Activated CD8-positive, alpha-beta T cell treated with anti-CD3 and anti-CD28 coated beads, Interleukin-2, amount 10 ng/mL, durations not matched to agents 7 days and 5 days (primary cell): ENCODE results near the gene ZNF275. TPM values are rescaled to one million over a fixed set of nuclear protein-coding genes. Genes with fewer than 3 reads are reported as not detected.
"Not testable (repeated sequence)": the region's sequence is repeated elsewhere in the genome, so short reads cannot be mapped to it uniquely, and the experiment has no call there.

Experiments
- ATAC-seq: fragments of 150-1000 bp; cut with Tn5 transposase; one replicate; pipeline ENCODE4 v1.10.0; 2021; ENCODE audit warnings: moderate library complexity
- CTCF ChIA-PET: fragments of 350-600 bp; sonication (Branson Sonifier 250); formaldehyde crosslinking; loops from one replicate; lab custom pipeline; 2021; ENCODE audit warnings: antibody characterized with exemption; lab: Charles Lee
- POLR2A ChIA-PET: fragments of 350-600 bp; sonication (Branson Sonifier 250); formaldehyde crosslinking; loops from one replicate; lab custom pipeline; 2021; ENCODE audit warnings: antibody characterized with exemption; lab: Charles Lee
- DNase-seq: peaks from one replicate; pipeline ENCODE4 v3.0.0-alpha.2; 2020
- H3K27ac Mint-ChIP-seq: one replicate; pipeline ENCODE4 v1.8.0; 2021; ENCODE audit warnings: mild to moderate bottlenecking, mixed read lengths
- H3K27me3 Mint-ChIP-seq: one replicate; pipeline ENCODE4 v1.8.0; 2021; ENCODE audit warnings: low read depth, mixed read lengths
- H3K36me3 Mint-ChIP-seq: one replicate; pipeline ENCODE4 v1.8.0; 2021; ENCODE audit warnings: low read depth, mixed read lengths
- H3K4me1 Mint-ChIP-seq: one replicate; pipeline ENCODE4 v1.8.0; 2021; ENCODE audit warnings: low read depth, mixed read lengths
- H3K4me3 Mint-ChIP-seq: one replicate; pipeline ENCODE4 v1.8.0; 2021; ENCODE audit warnings: mild to moderate bottlenecking, mixed read lengths
- H3K9me3 Mint-ChIP-seq: one replicate; pipeline ENCODE4 v1.8.0; 2022; ENCODE audit warnings: mixed read lengths; ENCODE audit not compliant: insufficient read depth
- total RNA-seq, 2 experiments: library from RNA; stranded (reverse); gene quantifications; one replicate each; pipeline ENCODE4 v1.2.3, GENCODE V29; 2021

The ZNF275 gene
- total RNA-seq, 2 experiments from 2014 or later, result 20.8 to 22.3 TPM

DNA sequence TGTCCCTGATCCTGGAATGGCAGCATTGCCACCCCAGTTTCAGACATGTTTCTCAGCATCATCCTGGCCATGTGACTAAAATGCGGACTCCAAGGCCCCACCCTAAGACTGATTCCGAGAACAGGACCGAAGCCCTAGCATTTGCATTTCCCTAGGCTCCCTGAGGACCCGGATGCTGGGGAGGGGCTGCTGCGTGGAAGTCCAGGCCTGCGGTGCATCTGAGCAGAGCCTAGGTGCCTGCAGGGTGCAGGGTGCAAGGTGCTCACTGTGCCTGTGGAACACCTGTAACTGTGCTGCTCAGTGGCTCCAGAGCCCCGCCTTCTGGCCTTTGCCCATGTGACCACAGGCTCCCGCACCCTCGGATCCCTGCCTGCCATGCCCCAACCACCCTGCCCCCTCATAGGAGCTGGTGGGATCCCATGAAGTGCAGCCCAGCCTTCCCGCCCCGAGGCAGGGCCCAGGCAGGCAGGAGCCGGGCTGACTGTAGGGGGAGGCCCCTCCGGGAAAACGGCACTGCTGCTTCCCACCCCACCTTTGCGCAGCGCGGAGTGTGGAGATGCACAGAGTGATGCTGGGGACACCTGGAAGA is 27.3 kb upstream of the ZNF275 start:
- ChIA-PET POLR2A (no interaction called here), CTCF (no interaction called here)
- ATAC-seq, result no peak

GRCh38 chrX:153307276-153308178 is 26.4 kb upstream of the ZNF275 start:
- CTCF ChIA-PET, result no interaction called here
- H3K36me3 Mint-ChIP-seq, result no peaks in the 10 kb centered on the region
- H3K27ac Mint-ChIP-seq, result no peak overlapping the region
- H3K27me3 Mint-ChIP-seq, result peaks cover 16% of the 10 kb centered on the region
- DNase-seq (no peak), ATAC-seq (no peak)
- peaks cover 7% of the 10 kb centered on the region for H3K4me1 Mint-ChIP-seq
- H3K4me3 Mint-ChIP-seq, result no peak overlapping the region
- POLR2A ChIA-PET, result no interaction called here
- no peaks in the 10 kb centered on the region for H3K9me3 Mint-ChIP-seq

More for the DNA sequence above, 27.3 kb upstream of the ZNF275 start:
- H3K27me3 Mint-ChIP-seq, result peaks cover 23% of the 10 kb centered on the region
- no peak for DNase-seq
- H3K36me3 Mint-ChIP-seq, result no peaks in the 10 kb centered on the region
- H3K9me3 Mint-ChIP-seq, result no peaks in the 10 kb centered on the region
- H3K4me3 Mint-ChIP-seq, result no peak overlapping the region
- no peak overlapping the region for H3K27ac Mint-ChIP-seq
- peaks cover 7% of the 10 kb centered on the region for H3K4me1 Mint-ChIP-seq

- ChIA-PET CTCF (no interaction called here), POLR2A (no interaction called here)
- DNase-seq (no peak), ATAC-seq (no peak)
- peaks cover 2% of the 10 kb centered on the region for H3K27me3 Mint-ChIP-seq
- no peaks in the 10 kb centered on the region for H3K9me3 Mint-ChIP-seq
- H3K4me1 Mint-ChIP-seq, result no peaks in the 10 kb centered on the region
- H3K27ac Mint-ChIP-seq, result no peak overlapping the region
- H3K36me3 Mint-ChIP-seq, result no peaks in the 10 kb centered on the region
- no peak overlapping the region for H3K4me3 Mint-ChIP-seq
Measured at GRCh38 chrX:153310901-153311300, 23.1 kb upstream of the ZNF275 start.

- ATAC-seq, result no peak
- H3K27me3 Mint-ChIP-seq, result no peaks in the 10 kb centered on the region
- CTCF ChIA-PET, result no interaction called here
- H3K4me3 Mint-ChIP-seq, result no peak overlapping the region
- no peaks in the 10 kb centered on the region for H3K9me3 Mint-ChIP-seq
- no peak overlapping the region for H3K27ac Mint-ChIP-seq
- no peaks in the 10 kb centered on the region for H3K36me3 Mint-ChIP-seq
- no peak for DNase-seq
- POLR2A ChIA-PET, result no interaction called here
- no peaks in the 10 kb centered on the region for H3K4me1 Mint-ChIP-seq
Measured at GRCh38 chrX:153312041-153312440, 21.9 kb upstream of the ZNF275 start.

DNA sequence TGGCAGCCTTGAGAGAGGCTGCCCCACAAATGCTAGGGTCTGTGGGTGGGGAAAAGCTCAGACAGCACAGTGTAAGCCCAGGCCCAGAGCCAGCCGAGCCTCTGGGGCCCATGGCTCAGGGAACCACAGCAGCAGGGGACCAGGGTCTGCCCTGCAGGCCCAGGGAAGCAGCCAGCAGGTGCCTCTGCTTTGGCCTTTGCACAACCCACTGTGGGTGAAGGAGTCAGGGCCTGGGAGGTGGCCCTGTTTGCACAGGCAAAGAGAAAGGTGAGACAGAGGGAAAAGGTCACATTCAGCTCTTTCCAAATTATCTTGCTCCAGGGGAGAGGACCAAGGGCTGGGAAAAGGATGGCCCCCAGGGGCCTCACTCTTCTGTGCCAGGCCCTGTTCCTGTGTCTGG is 21.1 kb upstream of the ZNF275 start:
- Mint-ChIP-seq H3K27me3 (no peaks in the 10 kb centered on the region), H3K4me1 (no peaks in the 10 kb centered on the region), H3K9me3 (no peaks in the 10 kb centered on the region), H3K27ac (no peak overlapping the region), H3K36me3 (no peaks in the 10 kb centered on the region), H3K4me3 (no peak overlapping the region)
- DNase-seq (no peak), ATAC-seq (no peak)
- POLR2A ChIA-PET, result no interaction called here
- CTCF ChIA-PET, result no interaction called here

DNA sequence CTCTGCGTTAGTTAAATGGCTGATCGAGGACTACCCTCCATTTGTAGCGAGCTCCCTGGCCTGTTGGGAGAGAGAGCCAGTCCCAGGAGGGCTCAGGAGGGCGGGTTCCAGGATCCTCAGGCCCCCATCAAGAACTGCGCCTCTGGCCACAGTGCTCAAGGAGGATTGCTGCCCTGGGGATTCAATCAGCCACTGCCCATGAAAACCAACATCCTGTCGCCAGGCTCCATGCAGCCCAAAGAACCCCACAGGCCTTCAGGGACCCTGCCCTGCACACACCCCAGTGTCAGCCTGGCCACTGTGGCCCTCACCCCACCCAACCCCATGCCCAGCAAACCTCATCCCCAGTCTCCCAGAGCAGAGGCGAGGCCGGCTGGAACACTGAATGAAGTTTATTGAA is 16.6 kb upstream of the ZNF275 start:
- Mint-ChIP-seq H3K27ac (no peak overlapping the region), H3K9me3 (no peaks in the 10 kb centered on the region), H3K4me1 (no peaks in the 10 kb centered on the region), H3K27me3 (peaks cover 13% of the 10 kb centered on the region), H3K4me3 (no peak overlapping the region), H3K36me3 (no peaks in the 10 kb centered on the region)
- DNase-seq, result no peak
- CTCF ChIA-PET, result no interaction called here
- no peak for ATAC-seq
- POLR2A ChIA-PET, result no interaction called here

DNA sequence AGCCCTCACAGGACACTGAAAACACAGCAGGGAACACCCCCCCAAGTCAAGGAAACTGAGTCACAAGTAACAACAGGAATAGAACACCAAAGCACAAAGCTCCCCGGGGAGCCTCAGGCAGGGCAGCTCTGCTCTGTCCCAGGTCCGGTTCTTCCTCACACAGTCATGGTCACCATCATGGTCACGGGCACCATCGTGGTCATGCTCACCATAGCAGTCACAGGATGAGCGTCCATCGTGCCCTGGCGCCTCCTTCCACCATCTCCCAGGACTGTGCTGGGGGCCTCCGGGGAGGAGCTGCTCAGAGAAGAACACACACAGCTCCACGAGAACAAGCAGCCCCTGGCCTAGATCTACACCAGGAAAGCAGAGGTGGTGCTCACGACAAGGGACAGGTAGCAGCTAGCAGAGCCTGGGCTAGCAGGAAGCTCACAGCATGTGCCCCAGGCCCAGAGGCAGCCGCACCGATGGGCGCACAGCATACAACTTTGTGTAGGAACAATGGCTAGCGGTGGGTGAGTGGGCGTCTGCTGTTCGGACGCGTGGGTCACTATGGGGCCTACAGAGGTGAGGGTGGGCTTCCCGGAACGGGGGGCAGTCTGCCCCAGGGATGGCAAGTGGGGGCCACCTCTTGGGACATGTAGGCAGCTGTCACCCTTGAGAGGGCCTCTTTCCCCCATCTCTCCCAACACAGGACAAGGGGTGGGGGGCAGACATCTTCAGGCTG is 15.8 kb upstream of the ZNF275 start:
- ChIA-PET CTCF (no interaction called here), POLR2A (no interaction called here)
- DNase-seq, result no peak
- Mint-ChIP-seq H3K27me3 (peaks cover 13% of the 10 kb centered on the region), H3K4me3 (no peak overlapping the region), H3K9me3 (no peaks in the 10 kb centered on the region), H3K4me1 (no peaks in the 10 kb centered on the region), H3K27ac (no peak overlapping the region), H3K36me3 (no peaks in the 10 kb centered on the region)
- no peak for ATAC-seq

DNA sequence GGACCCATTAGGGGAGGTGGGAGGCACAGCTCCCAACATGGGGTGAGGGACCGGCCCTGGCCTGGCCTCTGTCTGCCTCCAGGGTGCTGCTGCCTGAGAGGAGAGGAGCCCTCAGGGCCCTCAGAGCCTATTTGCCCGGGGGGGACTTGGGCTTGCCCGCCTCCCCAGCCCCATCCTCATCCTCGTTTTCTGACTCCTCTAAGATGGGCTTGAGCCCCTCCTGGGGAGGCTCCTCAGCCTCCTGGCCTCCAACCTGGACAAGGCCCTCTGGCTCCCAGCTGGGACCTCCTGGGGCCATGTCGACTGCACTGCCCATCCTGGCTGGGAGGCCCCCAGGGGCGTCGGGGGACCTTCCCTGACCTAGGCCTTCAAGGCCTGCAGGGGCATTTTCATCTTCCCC is 15.1 kb upstream of the ZNF275 start:
- DNase-seq (no peak), ATAC-seq (no peak)
- ChIA-PET POLR2A (no interaction called here), CTCF (no interaction called here)
- H3K36me3 Mint-ChIP-seq, result no peaks in the 10 kb centered on the region
- H3K4me3 Mint-ChIP-seq, result no peak overlapping the region
- no peaks in the 10 kb centered on the region for H3K9me3 Mint-ChIP-seq
- H3K4me1 Mint-ChIP-seq, result no peaks in the 10 kb centered on the region
- peaks cover 16% of the 10 kb centered on the region for H3K27me3 Mint-ChIP-seq
- no peak overlapping the region for H3K27ac Mint-ChIP-seq

- no peaks in the 10 kb centered on the region for H3K4me1 Mint-ChIP-seq
- POLR2A ChIA-PET, result no interaction called here
- peaks cover 21% of the 10 kb centered on the region for H3K27me3 Mint-ChIP-seq
- no peaks in the 10 kb centered on the region for H3K9me3 Mint-ChIP-seq
- H3K27ac Mint-ChIP-seq, result no peak overlapping the region
- no peaks in the 10 kb centered on the region for H3K36me3 Mint-ChIP-seq
- no peak overlapping the region for H3K4me3 Mint-ChIP-seq
- ATAC-seq, result no peak
- CTCF ChIA-PET, result no interaction called here
- DNase-seq, result no peak
Measured at GRCh38 chrX:153319295-153320046, 14.5 kb upstream of the ZNF275 start.

DNA sequence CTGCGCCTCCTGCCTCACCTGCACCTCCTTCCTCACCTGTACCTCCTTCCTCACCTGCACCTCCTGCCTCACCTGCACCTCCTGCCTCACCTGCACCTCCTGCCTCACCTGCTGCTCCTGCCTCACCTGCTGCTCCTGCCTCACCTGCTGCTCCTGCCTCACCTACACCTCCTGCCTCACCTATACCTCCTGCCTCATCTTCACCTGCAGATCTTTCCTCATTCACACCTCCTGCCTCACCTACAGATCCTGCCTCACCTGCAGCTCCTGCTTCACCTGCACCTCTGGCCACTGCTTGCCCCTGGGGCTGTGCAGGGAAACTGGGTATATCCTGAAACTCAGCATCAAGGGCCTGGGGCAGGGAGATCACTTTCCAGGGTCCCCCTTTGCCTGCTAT is 13.9 kb upstream of the ZNF275 start:
- H3K4me3 Mint-ChIP-seq, DNase-seq: not testable (repeated sequence)

DNA sequence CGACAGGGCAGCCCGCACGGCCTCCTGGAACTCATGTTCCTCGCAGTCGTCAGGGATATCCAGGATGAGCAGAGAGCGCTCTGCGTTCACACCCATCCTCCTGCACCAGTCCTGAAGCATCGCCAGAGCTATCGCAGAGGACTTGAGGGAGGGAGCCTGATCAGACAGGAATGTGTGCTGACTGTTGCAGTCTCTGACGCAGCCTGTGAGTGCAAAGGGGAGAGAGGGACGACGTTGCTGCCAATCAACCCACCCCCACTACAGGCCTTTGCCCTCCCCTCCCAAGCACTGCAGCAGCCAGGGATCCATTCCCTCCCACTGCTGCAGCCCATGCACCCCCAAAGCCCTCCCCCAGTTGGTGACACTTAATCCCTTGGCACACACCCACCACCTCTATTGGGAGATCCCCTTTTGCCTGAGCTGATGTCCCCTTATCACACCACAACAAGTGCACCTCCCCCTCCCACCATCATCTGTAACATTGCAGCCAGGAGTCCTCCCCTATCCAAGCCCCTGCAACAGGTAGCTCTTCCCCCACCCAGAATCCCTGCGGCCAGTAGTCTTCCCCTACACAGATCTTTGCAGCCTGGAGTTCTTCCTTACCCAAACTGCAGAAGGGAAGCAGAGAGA is 13.3 kb upstream of the ZNF275 start:
- H3K4me3 Mint-ChIP-seq, result no peak overlapping the region
- CTCF ChIA-PET, result no interaction called here
- no peak for ATAC-seq

More for the DNA sequence above, 13.9 kb upstream of the ZNF275 start:
- H3K27ac Mint-ChIP-seq, H3K36me3 Mint-ChIP-seq, H3K4me1 Mint-ChIP-seq, CTCF ChIA-PET, POLR2A ChIA-PET, H3K9me3 Mint-ChIP-seq, ATAC-seq: not testable (repeated sequence)
- peaks cover 26% of the 10 kb centered on the region for H3K27me3 Mint-ChIP-seq

More for the DNA sequence above, 13.3 kb upstream of the ZNF275 start:
- no peaks in the 10 kb centered on the region for H3K4me1 Mint-ChIP-seq
- H3K36me3 Mint-ChIP-seq, result no peaks in the 10 kb centered on the region
- peaks cover 29% of the 10 kb centered on the region for H3K27me3 Mint-ChIP-seq
- H3K27ac Mint-ChIP-seq, result no peak overlapping the region
- DNase-seq, result no peak
- POLR2A ChIA-PET, result no interaction called here
- H3K9me3 Mint-ChIP-seq, result no peaks in the 10 kb centered on the region
